HG03521 (cell line): ENCODE measurements around the gene MYO1A.
"Not testable (repeated sequence)": the region's sequence is repeated elsewhere in the genome, so short reads cannot be mapped to it uniquely, and the experiment has no call there.

Experiments used
- ATAC-seq: cut with Tn5 transposase; IDR thresholded peaks from one replicate; pipeline ENCODE4 v1.9.1; 2021; ENCODE audit warnings: mild to moderate bottlenecking, moderate library complexity; ENCODE audit not compliant: unreplicated experiment

MYO1A gene

GRCh38 chr12:57019983-57020719, 29.8 kb downstream of the MYO1A start:
- ATAC-seq = no peak

DNA sequence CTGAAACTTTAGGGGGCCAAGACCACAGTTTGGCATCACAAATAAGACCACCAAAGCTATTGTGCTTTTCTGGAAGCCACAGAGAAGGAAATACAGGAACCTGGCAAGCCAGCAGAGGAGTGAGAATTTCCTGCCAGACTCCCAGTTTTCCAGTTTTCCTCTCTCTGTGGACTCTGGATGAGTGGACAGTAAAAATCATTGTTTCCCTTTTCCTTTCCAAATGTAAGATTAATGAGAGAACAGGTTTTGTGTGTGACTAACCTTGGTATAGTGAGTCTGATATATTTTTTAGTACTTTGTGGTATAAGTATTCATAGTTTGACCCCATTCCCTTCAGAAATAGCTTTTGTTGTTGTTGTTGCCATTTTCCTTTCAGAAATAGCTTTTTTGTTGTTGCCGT, 31.0 kb downstream of the MYO1A start:
- ATAC-seq = no peak

DNA sequence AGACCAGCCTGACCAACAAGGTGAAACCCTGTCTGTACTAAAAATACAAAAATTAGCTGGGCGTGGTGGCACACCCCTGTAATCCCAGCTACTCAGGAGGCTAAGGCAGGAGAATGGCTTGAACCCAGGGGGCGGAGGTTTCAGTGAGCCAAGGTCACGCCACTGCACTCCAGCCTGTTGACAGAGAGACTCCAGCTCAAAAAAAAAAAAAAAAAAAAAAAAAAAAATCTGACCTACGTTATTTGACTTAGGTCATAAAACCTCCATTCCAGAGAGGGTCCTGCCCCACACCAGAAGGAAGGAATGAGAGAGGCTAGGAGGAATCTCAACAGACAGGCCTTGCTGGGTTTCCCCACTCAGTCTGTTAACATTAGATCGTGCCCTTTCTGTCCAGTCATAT, 31.6 kb downstream of the MYO1A start:
- not testable (repeated sequence) for ATAC-seq

- ATAC-seq = no peak
Measured at GRCh38 chr12:57016348-57016747, 33.6 kb downstream of the MYO1A start, which contains the start of gene TAC3. Gene TAC3, minus strand, starts transcription at chr12:57016529. Its CDS starts 732 bp downstream, at chr12:57015797.

DNA sequence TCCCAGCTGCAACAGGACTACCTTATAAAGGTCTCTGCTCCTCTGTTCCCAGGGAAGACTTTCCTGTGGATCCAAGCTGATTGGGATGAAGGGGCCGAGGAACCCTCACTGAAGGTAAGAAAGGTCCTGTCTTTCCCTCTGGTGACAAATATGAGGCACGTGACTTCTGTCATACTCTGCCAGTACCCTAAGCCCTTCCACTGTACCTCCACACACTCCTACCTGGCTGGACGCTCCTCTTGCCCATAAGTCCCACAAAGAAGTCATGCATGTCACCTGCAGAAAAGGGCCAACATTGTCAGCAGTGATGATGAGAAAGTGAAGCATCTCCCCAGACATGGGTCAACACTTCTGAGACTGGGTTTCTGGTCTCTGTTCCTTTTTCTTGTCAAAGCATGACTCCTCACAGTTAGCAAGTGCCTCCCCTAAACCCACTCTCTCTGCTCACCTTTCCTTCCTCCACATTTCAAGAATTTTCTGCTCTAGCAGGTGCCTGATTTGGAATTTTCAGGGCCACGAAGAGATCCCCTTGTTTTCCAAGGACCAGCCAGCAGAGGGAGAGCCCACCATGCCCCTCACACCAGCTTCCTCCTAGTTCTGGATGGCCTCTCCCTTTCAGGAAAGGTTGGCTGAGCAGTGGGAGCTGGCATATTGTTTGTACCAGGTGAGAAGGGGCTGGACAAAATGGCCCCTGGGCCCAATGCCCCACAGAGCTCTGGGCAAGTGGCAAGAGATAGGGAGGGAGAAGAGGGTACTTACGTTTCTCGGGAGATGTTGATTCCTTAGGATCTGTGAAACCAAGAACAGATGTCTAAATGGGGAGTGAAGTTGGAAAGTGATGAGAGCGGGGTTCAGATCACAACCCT, 37.1 kb downstream of the MYO1A start:
- ATAC-seq = no peak

DNA sequence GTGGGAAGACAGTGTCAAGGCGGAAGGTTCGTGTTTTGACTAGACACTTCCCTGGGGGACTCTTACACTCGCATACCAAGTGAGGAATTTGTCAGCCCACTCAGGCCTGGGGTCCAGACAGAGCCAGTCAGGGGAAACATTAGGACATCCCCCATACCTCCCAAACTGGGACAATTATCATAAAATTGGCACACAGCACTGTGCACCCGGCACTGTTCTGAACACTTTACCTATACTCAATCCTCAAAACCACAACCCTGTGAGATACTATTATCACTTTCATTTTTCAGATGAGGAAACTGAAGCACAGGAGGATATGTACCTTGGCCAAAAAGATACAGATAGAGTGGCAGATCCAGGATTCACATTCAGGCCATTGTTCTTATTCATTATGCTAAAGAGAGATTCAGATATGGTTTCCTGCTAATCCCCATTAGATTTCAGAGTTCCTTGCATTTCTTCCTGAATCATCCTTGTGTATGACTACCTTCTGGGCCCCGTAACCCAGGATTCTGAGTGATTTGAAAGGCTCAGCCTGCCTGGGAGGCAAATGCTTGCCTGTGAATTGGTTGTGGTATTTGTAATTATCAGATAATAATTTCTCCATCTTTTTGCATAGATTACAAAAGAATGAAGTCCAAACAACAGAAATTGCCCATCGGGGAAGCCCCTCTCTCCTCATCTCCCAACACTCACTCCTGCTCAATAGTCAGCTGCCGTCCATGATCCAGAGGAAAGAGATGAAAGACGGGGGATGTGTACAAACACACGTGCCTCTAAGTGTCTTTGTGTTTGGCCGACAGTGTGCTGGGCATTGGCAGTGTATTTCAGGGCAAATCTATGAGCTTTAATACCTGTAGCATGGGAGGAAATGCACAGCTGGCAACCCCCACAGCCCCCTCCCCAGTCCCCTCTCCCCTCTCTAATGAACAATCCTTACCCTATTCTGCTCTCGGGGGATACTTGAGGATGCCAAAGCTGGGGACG, 38.2 kb downstream of the MYO1A start:
- no peak for ATAC-seq

DNA sequence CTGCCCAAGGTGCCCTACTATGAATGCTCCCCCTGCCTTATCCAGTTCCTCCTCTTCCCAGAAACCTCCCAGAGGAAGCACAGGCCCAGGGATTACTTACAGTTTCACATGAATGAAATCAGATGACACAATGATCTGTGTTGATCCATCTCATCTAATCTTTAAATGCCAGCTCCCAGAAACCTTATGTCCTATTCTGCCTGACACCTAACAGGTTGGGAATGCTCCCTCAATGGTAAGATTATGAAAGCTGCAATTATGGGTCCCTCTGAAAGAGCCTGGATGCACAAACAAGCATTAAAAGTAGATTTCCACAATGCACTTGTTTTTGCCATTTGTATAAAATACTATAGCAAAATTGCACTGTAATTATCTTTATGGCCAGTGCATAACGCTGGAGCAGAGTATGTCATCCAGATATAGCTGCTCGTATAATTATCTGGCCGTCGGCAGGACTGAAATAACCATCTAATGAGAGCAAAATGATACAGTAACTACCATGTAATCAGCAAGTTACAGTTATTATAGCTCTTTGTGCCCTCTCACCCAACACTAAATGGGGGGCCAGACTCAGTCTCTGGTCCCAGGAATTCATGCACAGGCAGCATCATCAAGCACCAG, 39.2 kb downstream of the MYO1A start:
- no peak for ATAC-seq

GRCh38 chr12:57009949-57010626, 39.8 kb downstream of the MYO1A start:
- no peak for ATAC-seq

DNA sequence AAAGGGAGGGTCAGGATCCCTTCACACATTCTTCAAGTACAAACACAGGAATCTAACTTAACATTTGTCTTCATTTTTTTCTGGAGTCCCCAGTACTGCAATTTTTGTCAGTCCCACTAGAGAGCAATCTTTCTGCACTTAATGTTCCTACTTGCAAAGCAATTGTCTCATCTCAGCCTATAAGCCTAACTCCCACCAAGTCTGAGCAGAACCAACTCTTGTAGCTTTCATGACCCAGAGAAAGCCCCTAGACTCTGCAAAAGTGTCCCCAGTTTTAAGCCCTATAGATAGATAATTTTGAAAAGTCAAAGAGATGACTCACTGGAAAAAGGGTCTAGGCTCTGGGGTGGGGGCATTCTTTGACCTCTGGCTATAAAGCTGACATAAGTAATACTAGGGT, 41.8 kb downstream of the MYO1A start:
- no peak for ATAC-seq

DNA sequence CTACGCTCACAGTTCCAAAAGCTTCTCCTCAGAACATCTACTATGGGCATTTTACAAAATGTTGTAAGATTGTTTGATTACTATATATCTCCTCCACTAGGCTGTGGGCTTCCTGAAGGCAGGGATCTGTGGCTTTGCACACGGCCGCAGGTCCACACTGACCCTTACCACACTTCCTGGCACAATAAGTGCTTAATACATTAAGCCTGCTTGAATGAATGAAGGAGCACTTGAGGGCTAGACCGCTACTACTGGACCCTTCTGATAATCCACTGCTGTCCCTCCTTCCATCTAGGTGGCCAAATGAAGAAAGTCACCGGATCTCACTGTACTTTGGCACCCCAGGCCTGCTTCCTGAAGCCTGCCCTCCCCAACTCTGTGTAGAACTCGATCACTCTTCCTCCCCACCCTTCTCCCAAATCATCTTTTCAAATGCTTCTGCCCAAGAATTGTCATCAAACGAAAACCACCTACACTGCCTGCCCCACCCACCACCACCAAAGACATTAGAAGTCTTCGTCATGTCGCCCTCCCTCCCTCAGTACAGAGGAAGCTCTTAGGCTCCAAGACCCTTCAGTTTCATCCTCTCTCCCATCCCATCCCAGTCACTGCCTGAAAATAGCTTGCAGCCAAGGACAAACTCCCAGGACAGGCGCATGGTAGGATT, 43.0 kb downstream of the MYO1A start:
- no peak for ATAC-seq

- ATAC-seq = peak; percentile 73
Measured at GRCh38 chr12:57005980-57006808, 43.7 kb downstream of the MYO1A start, which contains the start of gene ZBTB39. Gene ZBTB39, minus strand, starts transcription at chr12:57006546. Its CDS starts 1,629 bp downstream, at chr12:57004917.

- ATAC-seq = no peak
Measured at GRCh38 chr12:57004651-57005050, 45.3 kb downstream of the MYO1A start.

GRCh38 chr12:57003395-57003794, 46.5 kb downstream of the MYO1A start:
- ATAC-seq = no peak

DNA sequence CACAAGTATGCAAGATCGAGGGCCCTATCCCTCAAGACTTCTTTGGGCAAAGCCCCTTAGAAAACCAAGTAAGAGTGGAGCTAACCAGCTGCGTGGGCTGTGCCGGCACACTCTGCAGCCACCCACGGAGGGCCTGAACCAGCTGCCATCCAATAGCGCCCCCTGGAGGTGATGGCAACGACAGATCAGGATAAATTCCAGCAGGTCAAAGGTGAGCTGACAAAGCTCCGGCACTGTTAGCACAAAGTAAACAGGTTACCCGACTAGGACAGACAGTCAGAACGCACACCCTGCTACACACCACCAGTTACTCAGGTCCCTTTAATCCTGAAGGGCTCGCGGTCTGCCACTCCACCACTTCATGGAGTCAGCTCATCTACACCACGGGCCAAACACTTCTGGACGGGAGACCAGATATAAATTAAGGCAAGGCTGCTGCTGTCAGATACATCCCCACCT, 48.5 kb downstream of the MYO1A start:
- ATAC-seq = no peak

- no peak for ATAC-seq
Measured at GRCh38 chr12:57000393-57000792, 49.5 kb downstream of the MYO1A start.

DNA sequence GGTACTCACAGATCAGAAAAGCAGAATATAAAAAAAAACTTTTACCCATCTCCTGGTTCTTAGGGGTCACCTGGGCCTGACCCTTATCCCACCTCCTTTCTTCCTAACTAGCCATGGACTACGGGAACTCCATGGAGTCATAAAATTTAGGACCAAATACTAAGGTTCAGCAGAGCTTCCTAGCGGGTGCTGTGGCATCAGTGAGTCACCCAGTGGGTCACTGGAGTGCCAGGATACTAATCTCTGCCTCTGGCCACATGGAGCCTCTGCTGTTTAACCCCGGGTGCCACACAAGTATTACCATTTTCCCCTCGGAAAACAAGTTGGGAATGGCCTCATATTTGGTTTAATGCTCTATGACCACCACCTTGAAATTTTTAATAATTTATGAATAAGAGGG, 50.5 kb downstream of the MYO1A start:
- ATAC-seq = no peak

DNA sequence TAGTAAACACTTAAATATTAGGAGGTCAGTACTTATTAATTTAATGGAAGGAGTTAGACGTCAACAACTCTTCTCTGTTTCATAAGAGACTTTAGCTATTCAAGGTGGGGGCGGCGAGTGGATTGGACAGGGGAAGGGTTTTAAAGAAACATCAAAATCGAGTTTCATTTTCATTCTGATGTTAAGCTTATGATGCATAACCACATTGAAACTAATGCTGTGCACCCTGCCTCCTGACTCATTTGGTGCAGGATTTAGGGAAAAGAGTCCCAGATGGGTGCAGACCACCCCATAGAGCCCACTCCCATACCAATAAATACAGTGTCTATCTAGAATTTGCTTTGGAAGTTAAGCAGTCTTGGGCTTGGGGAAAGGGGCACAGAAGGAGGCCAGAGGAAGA, 50.9 kb downstream of the MYO1A start:
- peak; percentile 80 for ATAC-seq

- ATAC-seq = no peak
Measured at GRCh38 chr12:56998316-56998715, 51.6 kb downstream of the MYO1A start.
